ENCODE measurements around the gene UBE2E2.

UBE2E2 gene

DNA sequence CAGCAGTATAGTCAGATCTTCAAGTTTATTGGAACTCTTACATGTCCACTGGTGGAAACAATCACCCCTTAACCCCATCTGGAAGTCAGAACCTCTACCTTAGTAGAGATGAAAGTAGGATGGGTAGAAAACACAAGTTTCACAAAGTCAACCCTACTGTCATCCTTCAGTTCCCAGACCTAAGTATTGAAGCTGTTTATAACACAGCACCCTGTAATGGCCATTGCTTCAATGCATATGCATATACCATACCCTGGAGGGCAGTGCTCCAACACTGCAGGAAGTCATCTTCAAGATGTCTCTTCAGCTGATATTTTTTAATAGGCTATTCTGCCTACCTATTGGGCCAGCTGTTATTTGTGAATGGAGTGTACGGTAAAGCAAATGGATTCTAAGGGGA lies 241.3 kb downstream of the UBE2E2 start:
- DNase-seq = no peak

DNA sequence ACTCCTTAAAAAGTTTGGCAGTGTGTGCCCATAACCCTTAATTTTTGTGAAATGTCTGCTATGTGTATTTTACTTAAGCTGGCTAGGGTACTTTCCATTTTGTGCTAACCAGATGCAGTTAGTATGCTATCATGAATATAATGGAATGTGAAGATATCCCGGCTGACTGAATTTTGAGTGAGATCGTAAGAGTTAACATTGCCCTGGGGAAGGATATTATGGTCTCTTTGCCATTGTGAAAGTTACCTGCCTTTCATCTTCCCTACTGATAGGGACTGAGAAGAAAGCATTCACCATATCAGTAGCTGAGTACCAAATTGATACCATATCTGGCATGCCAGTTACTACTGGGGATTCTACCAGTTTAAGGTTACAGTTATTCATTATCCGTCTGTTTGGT lies 243.2 kb downstream of the UBE2E2 start:
- no peak for DNase-seq

DNA sequence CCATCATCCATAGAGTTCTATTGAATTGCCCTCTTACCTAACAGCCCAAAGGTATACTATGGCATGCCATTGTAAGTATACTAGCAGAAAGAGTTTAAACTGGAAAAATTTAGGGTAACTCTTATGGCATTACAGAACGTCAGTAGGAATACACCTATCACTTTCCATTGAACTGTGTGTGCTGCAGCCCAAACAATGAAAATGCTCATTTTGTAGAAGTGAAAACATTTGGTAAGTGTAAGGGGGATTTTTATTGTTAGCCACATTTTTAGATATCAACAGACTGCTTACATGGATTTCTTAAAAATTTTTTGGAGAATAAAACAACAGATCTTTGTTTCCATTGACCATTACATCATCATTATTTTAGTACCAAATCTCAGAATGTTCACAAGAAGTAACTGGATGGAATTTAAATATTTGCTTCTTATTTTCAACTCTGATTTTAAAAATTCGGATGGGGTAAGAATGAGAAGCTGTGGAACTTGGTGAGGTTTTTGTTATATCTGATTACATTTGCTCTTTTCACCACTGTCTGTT lies 245.9 kb downstream of the UBE2E2 start:
- DNase-seq = no peak

DNA sequence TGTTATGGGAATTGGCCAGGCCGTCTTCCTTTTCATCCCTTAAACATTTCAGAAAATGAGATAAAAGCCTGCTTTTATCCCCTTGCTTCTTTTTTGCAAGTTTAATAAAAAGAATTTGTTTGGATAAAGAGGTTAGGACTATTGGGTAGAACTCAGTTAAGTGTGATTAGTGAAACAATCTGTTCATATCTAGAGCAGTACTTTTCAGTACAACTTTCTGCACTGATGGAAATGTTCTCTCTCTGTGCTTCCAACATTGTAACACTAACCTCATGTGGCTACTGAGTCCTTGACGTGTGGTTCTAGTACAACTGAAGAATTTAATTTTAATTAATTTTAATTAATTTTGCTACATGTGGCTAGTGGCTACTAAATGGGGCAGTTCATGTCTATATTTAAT lies 246.9 kb downstream of the UBE2E2 start:
- DNase-seq = no peak

DNA sequence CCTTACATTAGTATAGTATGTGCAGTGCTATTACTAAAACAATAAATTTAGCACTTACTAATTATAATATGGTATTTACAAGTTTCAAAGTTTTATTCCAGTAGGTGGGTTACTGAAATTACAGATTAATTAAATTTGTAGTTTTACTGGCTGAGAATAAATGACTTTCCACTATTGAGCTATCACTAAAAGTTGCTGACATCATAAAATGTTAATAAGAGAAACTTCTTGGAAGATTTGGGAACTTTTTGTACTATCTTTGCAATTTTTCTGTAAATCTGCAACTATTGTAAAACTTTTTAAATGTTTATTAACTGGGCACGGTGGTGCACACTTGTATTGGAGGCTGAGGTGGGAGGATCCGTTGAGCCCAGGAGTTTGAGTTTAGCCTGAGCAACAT lies 247.7 kb downstream of the UBE2E2 start:
- no peak for DNase-seq

DNA sequence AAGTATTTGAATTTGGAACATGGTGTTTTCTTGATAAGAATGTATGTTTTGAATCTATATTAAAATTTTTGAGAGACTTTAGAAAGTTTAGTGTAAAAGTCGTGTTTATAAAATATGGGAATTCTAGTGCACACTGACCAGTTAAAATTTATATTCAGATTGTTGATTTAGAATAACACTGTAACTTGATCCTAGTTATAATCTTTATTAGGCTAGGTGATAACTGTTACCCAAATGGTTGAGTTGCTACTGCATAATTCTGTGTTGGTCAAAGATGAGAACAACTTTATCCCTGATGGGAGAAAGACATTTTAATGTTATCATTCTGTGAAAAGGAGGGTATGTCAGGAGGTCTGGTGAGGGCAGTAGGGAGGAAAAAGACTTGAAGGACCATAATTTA lies 249.3 kb downstream of the UBE2E2 start:
- no peak for DNase-seq

DNA sequence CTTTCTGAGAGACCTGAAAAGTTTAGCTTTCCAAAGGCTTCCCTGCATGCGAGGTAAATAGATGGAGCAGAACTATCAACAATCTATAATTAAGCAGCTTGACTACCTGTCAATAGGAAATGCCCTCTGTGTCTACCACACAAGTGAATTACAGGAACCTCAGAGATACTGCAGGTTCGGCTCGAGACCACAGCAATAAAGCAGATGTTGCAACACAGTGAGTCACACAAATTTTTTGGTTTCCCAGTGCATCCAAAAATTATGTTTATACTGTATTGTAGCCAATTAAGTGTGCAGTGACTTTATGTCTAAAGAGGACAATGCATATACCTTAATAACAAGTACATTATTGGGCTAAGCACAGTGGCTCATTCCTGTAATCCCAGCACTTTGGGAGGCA lies 252.0 kb downstream of the UBE2E2 start:
- DNase-seq = no peak

DNA sequence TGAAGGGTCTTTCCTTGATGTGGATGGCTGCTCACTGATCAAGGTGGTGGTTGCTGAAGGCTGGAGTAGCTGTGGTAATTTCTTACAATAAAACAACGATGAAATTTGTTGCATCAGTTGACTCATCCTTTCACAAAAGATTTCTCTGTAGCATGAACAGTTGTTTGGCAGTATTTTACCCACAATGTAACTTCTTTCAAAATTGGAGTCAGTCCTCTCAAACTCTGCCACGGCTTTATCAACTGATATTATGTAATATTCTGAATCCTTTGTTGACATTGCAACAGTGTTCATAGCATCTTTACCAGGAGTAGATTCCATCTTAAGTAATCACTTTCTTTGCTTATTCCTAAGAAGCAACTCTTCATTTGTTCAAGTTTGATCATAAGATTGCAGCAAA lies 252.6 kb downstream of the UBE2E2 start:
- DNase-seq = no peak

DNA sequence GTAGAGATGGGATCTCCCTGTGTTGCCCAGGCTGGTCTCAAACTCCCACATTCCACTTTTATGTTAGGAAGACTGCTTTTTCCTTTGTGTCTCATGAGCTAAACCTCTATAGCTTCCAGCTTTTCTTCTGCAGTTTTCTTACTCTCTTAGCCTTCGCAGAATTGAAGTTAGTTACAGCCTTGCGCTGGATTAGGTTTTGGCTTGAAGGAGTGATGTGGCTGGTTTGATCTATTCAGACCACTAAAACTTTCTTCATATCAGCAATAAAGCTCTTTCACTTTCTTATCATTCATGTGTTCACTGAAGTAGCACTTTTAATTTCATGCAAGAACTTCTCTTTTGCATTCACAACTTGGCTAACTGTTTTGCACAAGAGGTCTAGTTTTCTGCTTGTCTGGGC lies 254.6 kb downstream of the UBE2E2 start:
- DNase-seq = no peak

DNA sequence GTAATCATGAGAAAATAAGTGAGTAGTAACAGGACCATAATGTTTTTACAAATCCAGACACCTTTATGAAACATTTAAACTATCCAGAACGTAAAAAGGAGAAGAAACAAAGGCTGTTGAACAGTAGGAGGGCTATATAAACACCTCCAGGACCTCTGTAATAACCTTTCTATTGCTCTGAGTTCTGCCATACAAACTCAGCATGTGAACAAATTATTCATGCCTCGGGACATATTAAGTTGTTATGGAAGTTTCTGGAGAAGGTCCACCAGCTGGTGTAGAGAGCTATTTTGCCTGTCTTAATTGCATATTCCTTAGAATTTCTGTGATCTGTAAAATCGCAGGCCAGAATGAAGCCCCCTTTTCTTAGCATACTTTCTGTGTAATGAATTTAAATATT lies 256.3 kb downstream of the UBE2E2 start:
- no peak for DNase-seq

DNA sequence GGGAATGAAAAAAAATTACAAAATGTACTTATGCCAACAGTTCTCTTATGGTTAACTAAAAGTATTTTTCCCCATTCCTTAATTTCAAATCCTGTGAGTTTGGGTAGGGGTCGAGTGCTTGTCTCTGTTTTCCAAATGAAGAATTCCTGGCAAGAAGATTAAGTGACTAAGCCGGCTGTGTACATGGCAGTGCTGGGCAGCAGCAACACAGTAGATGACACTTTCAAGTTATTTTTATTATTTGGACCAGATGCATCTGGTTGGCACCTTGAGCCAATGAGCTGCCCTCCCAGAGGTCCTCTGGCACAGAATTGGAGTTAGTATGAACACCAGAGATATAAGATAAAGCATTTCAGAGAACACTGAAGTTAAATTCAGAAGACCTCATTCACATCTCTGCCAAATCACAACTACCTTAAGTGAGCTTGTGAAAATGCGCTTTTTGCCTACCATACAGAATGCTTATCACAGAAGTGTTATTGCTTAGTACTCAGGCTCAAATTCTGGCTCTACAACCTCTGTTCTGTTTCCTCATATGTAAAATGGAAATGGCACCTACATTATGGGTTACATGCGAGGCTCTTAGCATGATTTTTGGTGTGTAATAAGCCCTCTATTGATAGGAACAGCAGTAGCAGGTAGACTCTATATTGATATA lies 256.9 kb downstream of the UBE2E2 start:
- no peak for DNase-seq

DNA sequence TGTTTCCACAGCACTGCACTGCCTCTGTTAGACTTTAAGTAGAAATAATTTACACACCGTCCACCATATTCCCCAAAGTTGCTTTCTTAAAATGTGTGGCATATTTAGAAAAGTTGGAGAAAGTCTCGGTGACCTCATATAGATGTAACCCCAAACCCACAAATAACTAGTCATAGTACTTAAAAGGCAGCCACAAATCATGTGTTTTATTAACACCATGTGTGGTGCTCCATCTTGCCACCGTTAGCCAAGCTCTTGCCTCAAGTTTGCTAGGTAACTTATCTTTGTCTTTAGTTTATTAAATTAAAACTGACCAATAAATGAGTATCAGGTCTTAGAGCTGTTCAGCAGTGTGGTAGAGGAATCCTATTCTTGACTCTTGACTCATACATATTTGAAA lies 257.9 kb downstream of the UBE2E2 start:
- DNase-seq = no peak

DNA sequence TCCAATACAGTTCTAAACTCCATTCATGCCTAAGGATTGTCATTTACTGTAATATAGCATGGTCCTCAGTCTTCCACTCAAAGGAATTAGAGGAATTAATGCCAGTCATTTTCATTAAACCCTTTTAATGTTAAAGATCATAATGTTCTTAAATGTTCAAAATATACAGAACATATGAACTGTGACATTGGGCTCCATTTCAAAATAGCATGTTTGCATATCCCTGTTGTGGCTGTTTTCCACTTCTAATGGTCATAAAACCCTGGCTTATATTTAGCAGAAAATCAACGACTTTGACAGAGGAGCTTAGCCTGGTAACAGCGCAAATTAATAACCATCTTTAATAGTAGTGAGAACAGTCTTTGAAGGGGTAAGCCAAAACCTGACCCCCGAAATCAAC lies 260.7 kb downstream of the UBE2E2 start:
- no peak for DNase-seq

DNA sequence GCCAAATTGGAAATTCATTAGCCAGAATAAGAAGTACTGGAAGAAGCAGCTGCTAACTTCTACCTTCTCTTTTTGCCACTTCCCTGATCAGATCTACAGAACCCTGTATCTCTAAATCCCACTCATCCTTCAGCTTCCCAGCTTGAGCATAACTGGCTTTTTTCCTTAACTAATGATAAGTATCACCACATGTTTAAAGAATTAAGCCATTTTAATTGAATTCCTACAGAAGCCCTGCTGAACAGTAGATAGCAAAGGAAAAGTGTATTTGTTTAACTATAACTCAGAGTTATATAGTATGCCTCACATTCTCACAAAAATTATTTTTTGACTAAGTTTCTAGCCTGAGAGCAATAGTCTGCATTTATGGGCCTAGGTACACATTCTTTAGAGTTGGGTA lies 262.4 kb downstream of the UBE2E2 start:
- no peak for DNase-seq

DNA sequence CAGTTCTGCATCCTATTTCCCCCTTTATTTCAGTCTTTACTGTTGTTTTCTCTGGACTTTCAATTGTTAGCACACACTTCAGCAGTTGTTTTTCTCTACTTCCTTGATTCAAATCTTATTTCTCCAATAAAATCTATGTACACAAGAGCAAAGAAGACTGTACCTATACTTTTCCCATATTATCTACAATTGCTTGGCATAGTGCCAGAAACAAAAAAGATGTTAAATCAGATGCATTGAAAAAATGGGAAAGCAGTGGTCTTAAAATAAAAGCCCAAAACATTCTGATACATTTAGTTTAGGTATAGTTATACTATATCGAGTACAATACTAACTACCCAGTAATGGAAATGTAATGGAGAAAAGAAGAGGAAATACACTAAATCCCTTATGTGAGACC lies 265.1 kb downstream of the UBE2E2 start:
- no peak for DNase-seq

DNA sequence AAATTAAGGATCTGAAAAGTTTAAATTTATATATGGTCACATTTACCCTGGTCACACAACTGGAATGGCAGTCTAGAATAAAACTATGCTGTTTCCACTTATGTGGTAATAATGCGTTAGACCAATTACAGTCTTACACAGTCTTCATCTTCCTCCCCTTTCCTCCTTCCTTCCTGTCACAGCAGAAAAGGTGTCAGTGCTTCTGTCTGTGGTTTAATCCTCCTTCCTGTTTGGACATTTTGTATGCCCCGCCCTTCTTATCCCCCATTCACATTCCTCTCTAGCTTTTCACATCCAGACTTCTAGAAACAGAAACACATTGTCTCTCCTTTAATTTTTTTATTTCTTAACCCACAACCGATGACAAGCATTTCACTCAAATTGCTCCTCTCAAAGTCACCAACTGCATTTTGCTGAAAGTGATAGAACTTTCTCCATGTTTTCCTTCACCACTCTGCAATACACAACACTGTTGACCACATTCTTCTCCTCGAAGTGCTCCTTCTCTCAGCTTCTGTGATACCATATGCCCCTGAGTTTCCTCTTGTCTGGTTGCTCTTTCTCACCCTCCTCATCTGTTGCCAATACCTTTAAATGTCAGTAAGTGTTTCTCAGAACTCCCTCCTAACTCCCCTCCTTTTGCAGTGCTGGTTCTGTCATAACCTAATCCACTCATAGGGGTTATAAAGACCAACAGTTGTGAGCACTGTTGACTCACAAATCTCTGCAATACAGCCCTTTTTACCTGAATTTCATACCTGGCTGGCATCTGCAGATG lies 271.6 kb downstream of the UBE2E2 start:
- no peak for DNase-seq

DNA sequence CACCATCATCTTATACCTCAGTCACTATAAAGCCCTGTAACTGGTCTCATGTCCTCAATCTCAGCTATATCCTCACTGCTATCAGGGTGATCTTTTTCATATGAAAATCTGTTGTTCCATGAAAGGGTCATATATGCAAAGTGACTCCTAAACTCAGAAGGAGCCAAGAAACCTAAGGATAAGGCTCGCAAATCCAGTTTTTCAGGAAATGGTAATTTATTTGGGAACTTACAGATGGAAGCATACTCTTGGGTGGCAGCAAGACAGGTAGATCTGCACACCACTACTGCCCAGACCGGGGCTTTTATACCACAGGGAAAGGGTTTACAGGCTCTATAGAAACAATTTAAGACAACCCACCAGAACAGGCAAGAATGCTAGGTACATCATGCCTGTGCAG lies 272.3 kb downstream of the UBE2E2 start:
- DNase-seq = no peak

DNA sequence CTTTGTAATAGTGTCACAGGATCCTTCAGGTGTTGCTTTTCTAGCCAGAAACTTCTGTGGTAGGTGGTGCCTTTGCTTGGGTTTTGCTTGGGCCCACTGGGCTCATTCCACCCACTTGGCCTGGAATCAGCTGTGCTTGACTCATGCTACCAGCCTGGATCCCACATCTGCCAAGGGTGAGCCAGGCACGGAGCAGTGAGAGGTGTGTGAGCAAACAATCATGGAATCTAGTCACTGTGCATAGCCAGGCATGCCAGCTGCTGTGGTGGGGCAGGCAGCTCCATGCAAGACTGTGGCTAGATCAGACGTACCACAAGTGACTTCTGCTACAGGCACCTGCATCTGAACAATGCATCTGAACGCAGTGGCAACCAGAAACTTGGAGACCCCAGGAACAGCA lies 275.9 kb downstream of the UBE2E2 start:
- no peak for DNase-seq

DNA sequence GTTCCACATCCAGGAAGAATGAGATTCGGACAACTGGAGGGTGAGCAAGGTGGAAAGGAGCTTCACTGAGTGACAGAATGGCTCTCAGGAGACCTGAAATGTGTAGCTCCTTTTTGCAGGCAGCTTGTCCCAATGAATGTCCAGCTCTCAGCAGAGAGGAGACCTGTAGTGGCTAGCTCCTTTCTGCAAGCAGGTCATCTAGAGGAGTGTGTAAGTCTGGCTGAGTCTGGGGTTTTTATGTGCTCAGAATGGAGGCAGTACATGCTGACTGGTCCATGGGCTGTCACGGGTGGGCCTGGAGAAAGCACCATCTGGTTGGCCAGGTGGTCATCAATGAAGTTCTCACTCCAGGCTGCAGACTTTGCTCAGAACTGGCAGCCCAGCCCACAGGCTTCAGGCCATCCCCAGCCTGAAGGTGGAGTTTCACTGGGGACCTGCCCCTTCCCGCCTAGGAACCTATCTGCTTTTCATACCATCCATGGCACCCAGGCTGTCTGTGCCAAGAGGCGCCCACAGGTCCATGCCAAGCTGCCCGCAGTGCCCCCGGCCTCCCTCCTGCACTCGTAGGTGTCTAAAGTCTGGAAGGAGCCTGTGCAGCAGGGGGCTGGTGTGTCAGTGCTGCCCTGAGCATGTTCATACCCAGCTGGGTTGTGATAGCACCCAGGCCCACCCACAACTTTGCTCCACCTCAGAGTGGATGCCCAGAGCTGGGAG lies 276.6 kb downstream of the UBE2E2 start:
- no peak for DNase-seq

DNA sequence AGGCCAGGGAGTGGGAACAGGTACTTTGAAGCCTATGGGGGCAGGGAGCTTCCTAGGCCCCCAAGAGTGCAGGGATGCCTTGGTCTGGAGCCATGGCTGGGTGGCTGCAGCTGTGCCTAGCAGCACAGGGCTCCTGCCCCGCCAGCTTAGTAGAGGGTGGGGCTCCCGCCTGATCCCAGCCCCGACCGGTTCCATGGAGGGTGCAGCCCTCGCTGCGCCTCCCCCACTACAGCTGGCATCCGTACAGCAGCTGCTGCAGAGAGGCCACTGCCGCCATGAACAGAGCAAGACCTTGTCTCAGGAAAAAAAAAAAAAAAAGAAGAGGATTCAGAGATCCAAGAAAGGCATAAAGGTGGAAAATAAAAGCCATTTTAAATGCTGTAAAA lies 277.2 kb downstream of the UBE2E2 start:
- no peak for DNase-seq

DNA sequence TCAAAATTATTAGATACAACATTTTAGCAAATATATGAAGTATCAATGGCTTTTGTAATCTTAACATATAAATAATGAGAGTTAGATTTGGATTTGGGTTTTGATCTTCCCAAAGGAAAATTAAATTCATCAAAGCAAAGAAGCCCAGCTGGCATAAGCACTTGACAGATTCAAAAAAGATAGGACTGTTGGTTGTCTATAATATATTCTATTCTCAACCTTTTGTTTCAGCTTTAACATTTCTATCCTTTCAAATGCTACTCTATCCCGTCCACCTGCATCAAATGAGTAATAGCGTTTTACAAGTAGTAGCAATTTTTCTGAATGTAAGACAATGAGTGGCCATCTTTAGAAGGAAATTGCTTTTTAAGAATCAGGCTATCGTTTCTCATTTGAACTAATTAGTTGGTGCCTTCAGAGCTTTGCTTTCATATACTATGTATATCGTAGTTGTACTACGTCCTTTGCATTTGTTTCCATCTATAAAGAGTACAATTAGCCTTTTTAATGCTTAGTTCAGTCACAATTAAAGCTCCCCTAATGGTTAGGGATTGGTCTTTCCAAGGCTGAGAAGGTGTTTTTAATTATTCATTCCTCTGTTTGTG lies 278.0 kb downstream of the UBE2E2 start:
- DNase-seq = no peak

DNA sequence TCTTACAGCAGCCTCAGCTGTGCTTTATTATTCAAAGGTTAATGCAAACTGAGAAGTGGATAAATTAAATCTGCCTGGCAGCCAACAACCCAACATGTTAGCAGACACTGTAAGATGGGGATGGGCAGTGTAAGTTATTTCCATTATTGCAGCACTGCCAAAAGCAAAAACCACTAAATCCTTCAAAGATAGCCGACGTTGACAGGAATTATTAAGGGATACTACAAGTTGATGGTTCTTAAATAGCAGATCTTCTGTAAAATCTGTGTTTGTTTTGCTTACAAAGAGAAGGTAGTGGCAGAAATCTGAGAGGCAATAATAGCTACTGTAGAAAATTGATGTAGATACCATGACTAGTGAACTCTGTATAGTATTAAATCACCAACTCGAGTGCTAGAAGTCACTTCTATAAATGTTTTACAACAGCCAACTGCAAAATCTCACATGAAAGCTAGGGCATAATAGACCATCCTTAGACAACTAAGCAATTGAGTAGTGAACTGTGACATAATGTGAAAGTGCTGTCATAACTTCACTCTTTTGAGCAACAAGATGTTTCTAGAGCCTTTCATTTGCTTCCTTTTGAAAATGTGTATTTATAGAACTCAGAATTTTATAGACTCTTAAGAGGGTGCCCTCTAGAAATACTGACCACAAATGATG lies 278.6 kb downstream of the UBE2E2 start:
- no peak for DNase-seq

DNA sequence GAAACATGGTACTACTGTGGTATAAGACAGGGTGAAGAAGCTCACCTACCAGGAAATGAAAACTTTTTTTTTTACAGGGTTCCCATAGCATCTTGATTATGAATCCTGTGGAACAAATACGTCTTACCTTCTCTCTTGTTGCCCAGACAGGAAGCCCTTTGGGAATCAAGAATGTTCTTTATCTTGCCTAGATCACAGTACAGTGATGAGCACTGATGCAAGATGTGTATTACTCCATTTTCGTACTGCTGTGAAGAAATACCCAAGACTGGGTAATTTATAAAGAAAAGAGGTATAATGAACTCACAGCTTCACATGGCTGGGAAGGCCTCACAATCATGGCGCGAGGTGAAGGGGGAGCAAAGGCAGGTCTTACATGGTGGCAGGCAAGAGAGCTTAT lies 281.3 kb downstream of the UBE2E2 start:
- DNase-seq = no peak
